GM12891 (cell line): ENCODE data around the gene DTNA.

ENCODE experiments used
- PAX5 ChIP-seq: IDR thresholded peaks from 2 replicates; pipeline ENCODE4 v1.6.1; 2011; ENCODE audit warnings: low read length, moderate library complexity, mild to moderate bottlenecking; ENCODE audit not compliant: insufficient read depth, severe bottlenecking
- POLR2A ChIP-seq: IDR thresholded peaks from 2 replicates; pipeline ENCODE4 v1.6.1; 2011; ENCODE audit warnings: low read depth, low read length, control low read depth
- POLR2AphosphoS5 ChIP-seq: IDR thresholded peaks from 2 replicates; pipeline ENCODE4 v1.6.1; 2011; ENCODE audit warnings: low read depth, low read length, control low read depth

DNA sequence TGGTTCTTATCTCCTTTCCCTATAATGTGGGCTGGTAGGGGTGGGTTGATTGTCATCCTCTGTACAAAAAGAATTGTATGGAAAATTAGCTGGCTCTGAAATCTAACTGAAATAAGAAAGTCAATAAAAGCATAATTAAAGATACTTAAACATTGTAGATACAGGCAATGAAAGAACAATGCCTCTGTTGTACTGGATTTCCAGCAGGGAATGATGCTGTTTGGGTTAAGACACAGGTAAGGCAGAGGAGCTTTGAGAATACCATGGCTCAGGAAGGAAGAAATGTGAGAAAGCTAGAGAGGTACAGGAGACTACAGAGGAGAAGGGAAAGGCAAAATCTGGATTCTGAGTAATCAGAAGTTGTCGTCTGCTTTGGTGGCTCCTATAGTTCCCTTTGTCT is 10.1 kb downstream of the DTNA start:
- TF ChIP-seq POLR2A (no peak), POLR2AphosphoS5 (no peak), PAX5 (no peak)
